DMS153 treated with DMSO at 0.1 percent for 48 hours (cell line): Measurements from ENCODE around the gene PTCH1.

Experiments
- DNase-seq: peaks from one replicate; lab custom pipeline; 2025; ENCODE audit not compliant: unreplicated experiment; lab: John Stamatoyannopoulos, UW

Gene PTCH1

DNA sequence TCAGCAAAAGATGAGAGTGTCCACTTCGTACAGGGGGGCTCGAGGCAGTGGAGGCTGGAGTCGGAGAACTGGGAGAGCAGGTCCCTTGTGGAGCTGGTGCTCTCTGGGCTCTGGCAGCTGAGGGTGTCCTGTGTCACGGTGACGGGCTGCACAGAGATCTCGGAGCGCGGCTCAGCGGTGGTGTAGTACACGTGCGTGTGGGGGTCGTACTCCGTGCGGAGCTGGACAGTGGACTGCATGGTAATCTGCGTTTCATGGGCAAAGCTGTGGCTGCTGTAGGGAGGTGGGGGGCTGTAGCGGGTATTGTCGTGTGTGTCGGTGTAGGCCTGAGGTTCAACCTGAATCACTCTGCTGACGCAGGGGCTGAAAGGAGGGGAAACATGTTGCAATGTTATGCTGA is 48.0 kb downstream of the PTCH1 start:
- no peak for DNase-seq

DNA sequence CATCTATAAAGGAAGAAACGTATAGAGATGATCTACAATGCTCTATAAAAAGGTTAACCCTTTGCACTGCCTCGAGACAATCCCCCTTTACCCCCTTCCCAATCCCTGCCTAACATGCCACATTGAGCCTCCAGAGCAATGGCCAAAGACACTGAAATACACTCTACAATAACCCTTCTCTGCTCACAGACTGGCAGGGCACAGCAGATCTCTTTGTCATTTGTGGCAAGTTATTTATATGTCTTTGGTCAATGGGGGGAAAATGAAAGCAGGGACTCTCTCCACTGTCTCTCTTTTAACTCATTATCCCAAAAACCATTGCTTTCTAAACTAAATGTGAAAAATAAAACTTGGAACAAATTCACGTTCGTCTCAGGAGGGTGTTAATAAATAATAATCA is 51.7 kb downstream of the PTCH1 start:
- DNase-seq: no peak

DNA sequence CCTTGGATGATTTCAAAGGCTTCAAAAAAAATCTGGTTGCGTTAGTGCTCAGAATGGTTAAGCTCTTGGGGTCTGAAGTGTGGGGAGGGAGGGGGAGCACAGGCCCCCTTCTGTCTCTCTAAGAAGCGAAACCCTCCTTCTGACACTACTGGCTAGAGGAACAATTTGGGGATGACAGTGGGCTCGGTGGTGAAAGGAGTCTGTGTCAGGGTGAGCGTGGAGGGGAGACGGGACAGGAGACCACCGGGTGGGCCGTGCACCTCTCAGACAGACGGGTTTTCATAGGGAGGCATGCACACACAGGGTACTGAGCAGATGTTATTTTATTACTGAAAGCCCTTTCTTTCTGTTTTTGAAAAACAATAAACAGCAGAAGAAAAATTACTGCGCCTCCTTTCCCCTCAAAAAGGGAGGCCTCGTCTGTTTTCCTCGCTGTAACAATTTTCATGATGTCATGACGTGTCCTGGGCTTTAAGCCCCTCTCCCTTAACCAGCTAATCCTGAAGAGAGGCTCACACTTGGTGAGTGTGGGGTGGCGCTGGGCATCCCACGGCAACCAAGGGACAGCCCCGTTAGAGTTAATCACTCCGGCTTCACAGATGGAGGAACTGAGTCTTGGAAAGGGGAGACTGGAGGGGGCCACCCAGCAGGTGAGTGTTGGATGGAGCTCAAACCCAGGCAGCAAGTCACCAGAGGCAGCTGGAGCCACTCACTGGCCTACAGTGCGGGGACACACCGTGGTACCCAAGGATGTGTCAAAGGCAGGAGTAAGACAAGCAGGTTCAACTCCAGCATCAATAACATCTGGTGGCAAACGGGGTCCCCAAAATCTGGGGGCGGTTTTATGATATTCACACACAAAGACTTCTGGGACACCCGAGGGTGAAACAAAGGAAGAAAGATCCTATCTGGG is 53.4 kb downstream of the PTCH1 start:
- DNase-seq: no peak

DNA sequence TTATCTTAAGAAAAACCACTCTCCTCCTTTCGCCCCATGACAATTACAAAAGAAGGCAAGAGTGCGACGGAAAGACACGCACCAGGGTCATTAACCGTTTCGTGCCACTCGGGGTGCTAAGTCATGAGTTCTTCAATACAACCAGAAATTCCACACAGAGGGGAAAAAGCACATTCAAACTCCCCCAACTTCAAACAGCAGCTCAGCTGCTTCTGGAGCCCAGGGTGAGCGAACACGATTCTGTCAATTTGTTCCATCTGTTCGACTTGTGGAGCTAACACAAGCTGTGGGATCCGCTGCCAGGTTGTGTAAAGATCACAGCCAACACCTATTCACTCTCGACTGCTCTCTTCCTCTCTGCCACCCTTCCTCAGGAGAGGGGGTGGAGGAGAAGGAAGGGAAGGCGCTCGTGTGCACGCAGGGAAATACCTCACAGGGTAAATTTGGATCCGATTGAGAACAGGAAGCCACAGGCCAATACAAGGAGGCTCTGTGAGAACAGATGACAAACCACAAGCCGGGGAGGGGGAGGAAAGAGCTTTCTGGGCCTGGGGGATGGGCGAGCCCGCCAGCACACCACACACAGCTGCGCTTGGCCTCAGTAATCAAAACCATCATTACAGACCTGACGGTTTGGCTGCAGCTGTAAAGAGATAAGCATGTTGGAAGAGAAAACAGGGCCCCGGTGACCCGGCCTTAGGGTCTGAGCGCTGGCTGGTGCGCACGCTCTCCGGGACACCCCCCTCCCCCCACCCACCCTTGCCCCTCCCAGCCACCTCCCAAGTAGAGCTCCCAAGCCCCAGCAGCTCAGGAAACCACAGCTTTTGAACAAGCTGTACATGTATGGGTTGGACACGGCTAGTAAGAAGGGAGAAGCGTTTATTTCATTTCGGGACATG is 54.3 kb downstream of the PTCH1 start:
- peak; percentile 73 for DNase-seq

GRCh38 chr9:95461448-95462248 is 55.1 kb downstream of the PTCH1 start:
- DNase-seq: no peak

DNA sequence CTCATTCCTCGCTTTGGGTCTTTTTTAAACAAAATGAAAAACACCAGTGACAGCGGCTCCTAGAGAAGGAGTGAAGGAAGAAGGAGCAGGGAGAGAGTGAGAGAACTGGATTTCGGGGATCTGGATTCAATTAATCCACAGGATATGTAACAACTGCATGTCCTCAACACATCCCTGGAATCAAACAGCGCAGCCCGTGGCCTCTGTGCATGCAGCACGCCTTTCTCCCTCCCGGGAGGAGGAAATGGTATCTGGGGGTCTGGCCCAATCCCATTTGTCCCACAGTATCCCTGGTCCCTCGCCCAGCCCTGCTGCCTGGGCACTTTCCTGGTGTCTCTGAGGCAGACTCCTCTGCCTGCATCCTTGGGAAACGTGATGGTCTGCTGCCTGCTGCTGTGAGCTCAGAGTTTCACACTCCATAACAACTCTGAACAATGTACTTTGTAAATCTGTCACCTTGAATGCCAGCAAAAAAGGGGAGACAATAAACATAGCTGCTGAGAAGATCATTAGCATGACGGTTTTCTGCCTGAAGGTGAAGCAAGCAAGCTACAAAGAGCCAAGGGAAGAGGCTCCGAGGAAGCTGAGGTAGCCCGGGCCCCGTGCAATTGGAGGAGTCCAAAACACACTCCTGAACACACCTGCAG is 56.1 kb downstream of the PTCH1 start:
- no peak for DNase-seq

DNA sequence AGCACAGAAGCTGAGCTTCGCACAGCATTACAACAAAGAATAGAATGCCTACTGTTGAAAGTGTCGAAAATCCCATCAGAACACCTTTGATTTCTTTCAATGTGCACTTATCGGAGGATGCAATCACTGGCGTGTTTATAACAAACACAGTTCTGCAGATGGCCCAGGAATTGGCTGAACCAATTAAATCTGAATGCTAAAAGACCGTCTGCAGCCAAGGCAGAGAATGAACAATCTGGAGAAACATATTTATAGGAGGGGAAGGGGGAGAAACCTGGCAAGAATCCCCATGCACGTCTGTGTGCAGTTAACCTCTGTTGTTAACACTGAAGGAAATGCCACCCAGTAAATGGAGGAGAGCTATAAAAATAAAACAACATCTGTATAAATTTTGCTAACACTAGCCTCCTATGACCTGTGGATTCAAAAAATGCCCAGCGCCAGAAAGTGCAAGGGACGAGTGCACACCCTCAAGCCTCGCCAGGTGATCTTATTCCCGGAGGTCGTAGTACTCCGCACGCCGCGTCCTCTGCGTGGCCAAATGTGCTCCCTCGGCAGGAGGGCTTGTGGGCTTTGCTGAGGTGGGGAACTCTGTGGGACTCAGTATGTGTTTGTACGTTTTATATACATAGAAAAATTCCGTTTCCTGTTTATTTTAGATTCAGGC is 56.8 kb downstream of the PTCH1 start:
- DNase-seq: no peak

DNA sequence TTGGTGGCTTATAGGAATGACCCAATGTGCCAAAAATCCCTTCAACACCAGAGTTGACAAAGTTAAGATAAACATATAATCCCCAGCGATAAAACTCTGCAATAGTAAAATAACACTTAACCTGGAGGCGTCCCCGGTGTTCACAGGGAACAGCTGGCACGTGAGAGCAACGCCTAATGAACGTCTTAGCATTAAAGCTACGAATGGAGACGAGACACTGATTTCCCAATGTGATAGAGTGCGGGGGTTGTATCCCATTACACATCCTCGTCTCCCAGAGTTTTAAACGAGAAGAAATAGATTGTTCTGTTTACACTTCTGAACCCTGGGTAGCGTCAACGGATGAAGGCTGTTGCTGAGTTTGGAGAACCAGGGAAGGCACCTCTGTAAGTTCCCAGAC is 57.6 kb downstream of the PTCH1 start:
- no peak for DNase-seq

DNA sequence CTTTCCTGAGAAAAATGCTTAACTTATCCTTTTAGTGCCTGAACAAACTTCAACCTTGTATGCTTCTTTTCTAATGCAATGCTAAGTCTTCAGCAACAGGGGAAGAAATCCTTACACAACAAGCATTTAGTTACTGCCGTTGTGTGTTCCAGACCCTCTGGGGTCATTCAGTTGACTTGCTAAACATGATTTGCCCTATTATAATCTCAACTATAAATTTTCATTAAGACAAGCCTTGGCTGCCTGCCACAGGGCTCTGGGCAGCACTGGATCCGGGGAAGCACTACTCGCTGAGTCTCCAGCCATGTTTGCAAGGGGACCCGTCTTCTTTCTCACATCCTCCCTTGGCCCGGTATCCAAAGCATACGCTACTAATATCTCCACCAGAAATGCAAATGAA is 58.1 kb downstream of the PTCH1 start:
- DNase-seq: no peak

DNA sequence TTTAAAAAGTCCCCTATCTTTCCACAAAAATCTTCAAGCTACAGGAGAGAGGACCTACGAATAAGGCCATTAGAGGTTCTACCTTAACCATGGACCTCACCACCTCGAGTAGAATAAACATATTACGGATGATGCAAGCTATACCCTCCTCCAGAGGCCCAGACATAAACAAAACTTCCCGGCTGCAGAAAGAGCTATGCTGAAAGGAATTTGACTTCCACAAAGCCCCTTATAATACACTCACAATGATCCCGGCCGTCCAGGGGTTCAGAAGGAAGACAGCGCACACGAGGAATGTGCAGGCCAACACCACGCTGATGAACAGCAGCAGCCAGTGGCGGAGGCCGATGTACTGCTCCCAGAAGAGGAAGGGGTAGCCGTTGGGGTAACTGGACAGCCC is 59.0 kb downstream of the PTCH1 start:
- DNase-seq: no peak

- no peak for DNase-seq
These were observed 61.1 kb downstream of the PTCH1 start for GRCh38 chr9:95455714-95456113.

DNA sequence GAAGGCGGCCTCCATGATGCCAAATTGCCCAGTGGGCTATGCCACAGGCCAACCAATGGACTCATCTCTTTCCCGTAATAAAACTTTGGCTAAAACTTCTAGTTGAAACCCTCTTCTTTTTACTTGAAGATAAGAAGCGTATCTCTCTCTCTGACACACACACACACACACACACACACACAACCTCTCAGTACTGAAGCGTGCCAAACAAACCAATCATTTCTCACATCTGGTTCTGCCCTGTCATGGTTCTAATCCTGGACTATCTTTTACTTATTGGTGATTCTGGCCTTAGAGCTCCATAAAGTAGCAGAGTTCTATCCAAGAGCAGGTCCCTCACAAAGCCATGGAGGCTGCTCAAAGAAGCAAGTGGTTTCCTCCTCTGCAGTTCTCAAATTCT is 64.6 kb downstream of the PTCH1 start:
- no peak for DNase-seq

GRCh38 chr9:95451065-95451426 is 65.7 kb downstream of the PTCH1 start:
- DNase-seq: no peak

DNA sequence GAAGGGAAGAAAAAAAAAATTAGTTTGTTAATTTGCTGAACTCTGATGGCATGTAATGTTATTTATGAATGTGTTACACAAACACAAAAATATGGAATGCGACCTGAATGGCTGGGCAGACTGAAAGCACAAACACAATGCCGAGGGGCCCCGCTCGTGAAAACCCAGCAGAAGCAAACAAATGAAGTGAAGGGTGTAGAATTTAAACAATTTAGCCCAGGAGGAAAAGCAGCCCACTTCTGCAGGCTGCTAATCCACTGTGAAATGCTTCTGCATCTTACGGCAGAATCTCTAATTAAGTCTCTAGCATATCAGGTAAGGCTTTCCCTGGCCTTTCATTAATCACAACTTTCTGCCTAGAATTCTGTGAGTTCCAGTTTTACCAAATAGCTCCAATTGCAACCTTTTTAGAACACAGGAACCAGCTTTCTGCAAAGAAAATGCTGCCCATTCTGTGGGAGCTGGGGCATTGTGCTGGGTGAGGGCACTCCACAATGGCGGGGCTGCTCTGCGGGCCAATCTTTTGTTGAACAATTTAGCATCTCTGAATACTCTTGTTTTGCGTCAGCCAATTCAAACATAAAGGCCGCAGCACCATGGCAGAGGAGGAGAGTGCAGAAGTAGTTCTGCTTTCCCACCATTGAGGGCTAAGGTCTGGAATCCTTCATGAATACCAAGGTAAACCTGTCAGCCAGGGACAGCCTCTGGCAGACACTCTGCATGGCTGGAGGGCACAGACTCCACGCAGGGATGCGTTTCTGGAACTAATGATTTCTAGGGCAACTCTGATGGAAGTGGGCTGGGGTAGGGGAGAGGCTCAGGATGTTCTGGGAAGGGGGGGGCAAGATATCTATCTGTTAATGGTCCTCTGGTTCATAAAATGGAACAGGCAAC is 66.4 kb downstream of the PTCH1 start:
- no peak for DNase-seq

DNA sequence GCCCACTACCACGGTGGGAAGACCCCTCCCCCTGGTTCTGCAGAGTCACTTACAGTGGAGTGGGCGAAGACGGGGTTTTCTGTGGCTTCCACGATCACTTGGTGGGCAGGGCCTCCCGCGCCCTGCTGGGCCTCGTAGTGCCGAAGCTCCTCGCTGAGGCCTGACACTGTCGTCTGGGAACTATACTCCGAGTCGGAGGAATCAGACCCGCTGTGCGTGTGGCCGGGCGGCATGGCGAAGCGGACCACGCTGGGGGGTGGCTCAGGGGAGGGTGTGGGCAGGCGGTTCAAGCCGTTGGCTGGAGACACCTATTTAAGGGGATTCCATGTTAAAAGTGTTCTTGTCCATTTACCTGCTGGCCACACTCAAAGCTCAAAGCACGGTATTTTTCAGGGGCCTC is 67.8 kb downstream of the PTCH1 start:
- no peak for DNase-seq

DNA sequence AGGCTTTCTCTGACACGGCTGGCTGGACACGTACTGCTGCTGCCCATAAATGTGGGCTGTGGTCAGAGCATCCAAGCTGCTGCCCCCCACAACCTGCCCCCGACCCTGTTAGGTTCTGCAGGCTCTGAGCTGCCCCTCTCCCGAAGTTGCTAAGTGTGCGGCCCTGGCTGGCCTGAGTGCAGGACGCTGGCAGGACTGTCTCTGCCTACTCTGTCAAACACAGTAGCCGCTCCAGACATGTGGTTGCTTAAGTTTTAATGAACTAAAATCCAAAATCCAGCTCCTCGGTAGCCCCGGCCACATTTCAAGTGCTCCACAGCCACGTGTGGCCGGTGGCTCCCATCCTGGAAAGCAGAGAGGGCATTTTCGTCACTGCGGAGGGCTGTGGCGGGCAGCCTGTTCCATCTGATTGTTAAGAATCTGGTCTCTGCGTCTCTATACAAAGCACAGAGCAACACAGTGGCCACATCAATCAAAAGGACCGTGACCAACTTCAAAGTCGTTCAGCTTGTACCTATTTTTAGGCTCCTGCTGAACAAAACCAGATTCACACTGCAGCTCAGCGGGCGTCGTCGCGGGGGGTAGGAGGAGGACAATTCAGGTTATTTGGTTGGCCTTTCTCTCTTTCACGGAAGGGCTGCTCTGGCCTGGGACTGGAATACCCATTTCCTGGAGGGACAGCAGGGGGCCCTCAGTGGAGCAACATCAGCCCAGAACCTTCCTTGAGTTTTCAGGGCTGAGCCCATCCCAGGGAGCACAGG is 68.9 kb downstream of the PTCH1 start:
- DNase-seq: no peak

GRCh38 chr9:95446984-95447383 is 69.8 kb downstream of the PTCH1 start:
- no peak for DNase-seq

GRCh38 chr9:95446259-95446658 is 70.5 kb downstream of the PTCH1 start:
- no peak for DNase-seq

- no peak for DNase-seq
These were observed 72.6 kb downstream of the PTCH1 start for GRCh38 chr9:95444160-95444559.
